Dedifferentiated amniotic fluid mesenchymal stem cell (primary cell): Measurements from ENCODE around the gene TMOD2.

Source experiments
- DNase-seq: peaks from one replicate; pipeline ENCODE4 v3.0.0-alpha.2; 2016; ENCODE audit errors: extremely low spot score

Gene TMOD2

GRCh38 chr15:51735228-51736010 is 16.0 kb upstream of the TMOD2 start:
- no peak for DNase-seq

GRCh38 chr15:51736069-51736468 is 15.3 kb upstream of the TMOD2 start:
- DNase-seq: no peak

GRCh38 chr15:51736751-51737521 is 14.5 kb upstream of the TMOD2 start:
- no peak for DNase-seq

GRCh38 chr15:51737522-51738305 is 13.7 kb upstream of the TMOD2 start, which contains the start of gene LYSMD2:
TSS of gene LYSMD2 (minus strand) at chr15:51737655. CDS start at chr15:51737622, 33 bp downstream.
- no peak for DNase-seq

GRCh38 chr15:51738553-51738952 is 12.8 kb upstream of the TMOD2 start:
- no peak for DNase-seq

- no peak for DNase-seq
These were observed 12.2 kb upstream of the TMOD2 start for GRCh38 chr15:51739061-51739712.

GRCh38 chr15:51749307-51749706 is 2.1 kb upstream of the TMOD2 start:
- DNase-seq: no peak

GRCh38 chr15:51750186-51750585 is 1.2 kb upstream of the TMOD2 start:
- DNase-seq: no peak

GRCh38 chr15:51751697-51752683 is 593 bp downstream of the TMOD2 start:
- DNase-seq: peak; percentile 25

GRCh38 chr15:51752888-51753287 is 1.5 kb downstream of the TMOD2 start:
- no peak for DNase-seq

- no peak for DNase-seq
These were observed 2.9 kb downstream of the TMOD2 start for GRCh38 chr15:51754267-51754666.

GRCh38 chr15:51755790-51756189 is 4.4 kb downstream of the TMOD2 start:
- no peak for DNase-seq

- DNase-seq: no peak
These were observed 5.1 kb downstream of the TMOD2 start for GRCh38 chr15:51756482-51756881.

- no peak for DNase-seq
These were observed 6.1 kb downstream of the TMOD2 start for GRCh38 chr15:51757450-51757849.

- no peak for DNase-seq
These were observed 7.2 kb downstream of the TMOD2 start for GRCh38 chr15:51758645-51759044.

- peak; percentile 92 for DNase-seq
These were observed 8.2 kb downstream of the TMOD2 start for GRCh38 chr15:51759557-51760070.

GRCh38 chr15:51760805-51761204 is 9.4 kb downstream of the TMOD2 start:
- DNase-seq: no peak

- no peak for DNase-seq
These were observed 14.4 kb downstream of the TMOD2 start for GRCh38 chr15:51765751-51766150.

- no peak for DNase-seq
These were observed 14.9 kb downstream of the TMOD2 start for GRCh38 chr15:51766341-51766740.

GRCh38 chr15:51768018-51768417 is 16.6 kb downstream of the TMOD2 start:
- DNase-seq: no peak
